Endothelial cell of umbilical vein (primary cell): ENCODE measurements around the gene MPIG6B. TPM values are rescaled to one million over a fixed set of nuclear protein-coding genes. Genes with fewer than 3 reads are reported as not detected.

Experiments used
- BruUV-seq: library from RNA; stranded (reverse); fragments of 400-500 nt; replicated peaks from 2 replicates; lab custom pipeline; 2021; lab: Mats Ljungman, UMichigan
- CTCF ChIA-PET: fragments of 300-600, 350-600 bp; sonication (Branson Sonifier 250); formaldehyde crosslinking; loops from one replicate; lab custom pipeline; 2021; ENCODE audit warnings: antibody characterized with exemption, inconsistent platforms; lab: Charles Lee
- POLR2A ChIA-PET: fragments of 300-600, 350-600 bp; sonication (Branson Sonifier 250); formaldehyde crosslinking; loops from one replicate; lab custom pipeline; 2021; ENCODE audit warnings: antibody characterized with exemption, inconsistent platforms; lab: Charles Lee
- DNase-seq: peaks from one replicate; pipeline ENCODE4 v3.0.0-alpha.2; 2011; ENCODE audit warnings: low read depth, low spot score
- FAIRE-seq: peaks from 2 replicates; lab custom pipeline; 2011; peaks lifted over from hg19 to GRCh38; lab: Jason Lieb, UNC
- H2AFZ ChIP-seq: 2 replicates; pipeline ENCODE4 v1.6.0; 2012; ENCODE audit warnings: low read depth, low read length, control low read depth, inconsistent platforms
- H3K27ac ChIP-seq: 2 replicates; pipeline ENCODE4 v1.5.1; 2011; ENCODE audit warnings: low read depth, mild to moderate bottlenecking, control low read depth, low read length, moderate library complexity; ENCODE audit not compliant: insufficient read depth
- H3K27me3 ChIP-seq, 2 experiments: 2 replicates each; pipeline versions ENCODE4 v1.6.0 to v1.6.1; 2011; ENCODE audit warnings: low read length in 2 of 2, mixed read lengths in 1 of 2; ENCODE audit not compliant: control insufficient read depth in 2 of 2, insufficient read depth in 2 of 2
- H3K36me3 ChIP-seq, 2 experiments: 2 replicates in 1 of 2; 3 replicates in 1 of 2; pipeline ENCODE4 v1.5.1; 2011; ENCODE audit warnings: low read length in 2 of 2, mild to moderate bottlenecking in 1 of 2, moderate library complexity in 1 of 2; ENCODE audit not compliant: control insufficient read depth in 2 of 2, insufficient read depth in 2 of 2; ENCODE audit errors: extremely low read depth in 1 of 2
- H3K4me1 ChIP-seq: 3 replicates; pipeline ENCODE4 v1.5.1; 2011; ENCODE audit warnings: mild to moderate bottlenecking, low read length; ENCODE audit not compliant: control insufficient read depth, insufficient read depth; ENCODE audit errors: extremely low read depth
- H3K4me2 ChIP-seq: 2 replicates; pipeline ENCODE4 v1.6.1; 2011; ENCODE audit warnings: low read length, control low read depth, mixed read lengths; ENCODE audit not compliant: insufficient read depth
- H3K4me3 ChIP-seq, 3 experiments: fragments of 200-600 bp in 1 of 3; sonication (generic), shearing (Covaris generic) in 1 of 3; replicated peaks in 1 of 3; 2 replicates each; pipeline ENCODE4 v1.5.1; 2011 to 2016; ENCODE audit warnings: control low read depth in 3 of 3, low read length in 3 of 3, mild to moderate bottlenecking in 2 of 3, inconsistent platforms in 1 of 3, low read depth in 1 of 3, moderate library complexity in 1 of 3; ENCODE audit not compliant: insufficient read depth in 1 of 3
- H3K79me2 ChIP-seq: 2 replicates; pipeline ENCODE4 v1.6.0; 2012; ENCODE audit warnings: low read length, inconsistent platforms; ENCODE audit not compliant: control insufficient read depth, insufficient read depth
- H3K9ac ChIP-seq: replicated peaks from 2 replicates; pipeline ENCODE3; 2011; ENCODE audit warnings: low read length, control low read depth; ENCODE audit not compliant: insufficient read depth; ENCODE audit errors: extremely low read depth
- H3K9me1 ChIP-seq: replicated peaks from 3 replicates; pipeline ENCODE4 v1.6.0; 2011; ENCODE audit warnings: mild to moderate bottlenecking, low read length; ENCODE audit not compliant: control insufficient read depth, insufficient read depth; ENCODE audit errors: extremely low read depth
- H3K9me3 ChIP-seq: replicated peaks from 2 replicates; pipeline ENCODE4 v1.5.1; 2012; ENCODE audit warnings: low read length, inconsistent platforms; ENCODE audit not compliant: control insufficient read depth, insufficient read depth
- H4K20me1 ChIP-seq: replicated peaks from 2 replicates; pipeline ENCODE3; 2011; ENCODE audit warnings: mild to moderate bottlenecking, low read length; ENCODE audit not compliant: control insufficient read depth, insufficient read depth; ENCODE audit errors: extremely low read depth
- CTCF ChIP-seq, 2 donors: IDR thresholded peaks; 1 replicate in 1 of 2; 2 replicates in 1 of 2; pipeline ENCODE4 v1.5.1; 2011; ENCODE audit warnings: low read length in 2 of 2, mild to moderate bottlenecking in 2 of 2, moderate library complexity in 2 of 2, control low read depth in 1 of 2, inconsistent platforms in 1 of 2, low read depth in 1 of 2; ENCODE audit not compliant: insufficient read depth in 1 of 2; ENCODE audit errors: extremely low read depth in 1 of 2
- FOS ChIP-seq: IDR thresholded peaks from 2 replicates; pipeline ENCODE4 v1.6.1; 2011; ENCODE audit warnings: mild to moderate bottlenecking, low read length, moderate library complexity, borderline replicate concordance; ENCODE audit not compliant: insufficient read depth
- GATA2 ChIP-seq: IDR thresholded peaks from 2 replicates; pipeline ENCODE4 v1.7.0; 2011; ENCODE audit warnings: low read depth, mild to moderate bottlenecking, moderate library complexity, mixed read lengths, low read length; ENCODE audit not compliant: insufficient read length, insufficient read depth
- JUN ChIP-seq: IDR thresholded peaks from 2 replicates; pipeline ENCODE4 v1.6.1; 2011; ENCODE audit warnings: borderline replicate concordance, low read depth; ENCODE audit not compliant: insufficient read length, insufficient read depth
- MYC ChIP-seq: IDR thresholded peaks from one replicate; pipeline ENCODE4 v1.6.1; 2011; ENCODE audit warnings: mild to moderate bottlenecking, low read depth, low read length
- POLR2A ChIP-seq: IDR thresholded peaks from 2 replicates; pipeline ENCODE4 v1.6.1; 2012; ENCODE audit warnings: low read depth, mild to moderate bottlenecking, control low read depth, low read length
- POLR2AphosphoS5 ChIP-seq: IDR thresholded peaks from 2 replicates; pipeline ENCODE4 v1.6.1; 2012; ENCODE audit warnings: low read depth, mild to moderate bottlenecking, control low read depth, low read length, moderate library complexity; ENCODE audit not compliant: insufficient read depth
- dilution Hi-C: fragments of 300-500 bp; cut with MboI; formaldehyde crosslinking; loops from one replicate; pipeline ENCODE4 v1.15.0; 2019; ENCODE audit warnings: low sequenced_read_pairs; ENCODE audit not compliant: extremely low pct_ligation_motif_present
- intact Hi-C: fragments of 100-400 bp; cut with micrococcal nuclease; formaldehyde crosslinking; loops from one replicate; pipeline ENCODE4 v1.10.0; 2022
- polyA plus RNA-seq, 4 experiments: library from polyadenylated mRNA; depleted of rRNA in 3 of 4; stranded (reverse) in 3 of 4; unstranded in 1 of 4; fragments of >200 nt; gene quantifications; 2 replicates each; pipeline versions ENCODE4 v1.2.1 to v1.2.3, GENCODE V29; 2011 to 2012; ENCODE audit warnings: missing spikeins in 1 of 4
- total RNA-seq: library from RNA; stranded (reverse); gene quantifications from 2 replicates; pipeline ENCODE4 v1.2.3, GENCODE V29; 2021

Gene MPIG6B
- total and polyA plus RNA-seq, 2 donors (not counting 3 experiments of a cell fraction or from before 2014, with no cell fraction given), result not detected

GRCh38 chr6:31740397-31741223, 17.4 kb downstream of the MPIG6B start:
- H3K27me3 ChIP-seq, result no peaks in the 10 kb centered on the region
- TF ChIP-seq POLR2A, result peak; percentile 2
- TF ChIP-seq POLR2AphosphoS5, result no peak
- H3K9ac ChIP-seq, result peak overlapping the region; percentile 81
- H3K4me3 ChIP-seq, result peak overlapping the region; percentile 23 to 76 (median 61)
- peaks cover 31% of the 10 kb centered on the region for H3K4me1 ChIP-seq
- ChIA-PET CTCF (interaction anchor here (0.9 to 6.0 kb wide), 7 partner anchors 29 to 103 kb away, joined by 3 to 55 read pairs (median 5); partner anchors contain the start of genes ABHD16A and LY6G5C), POLR2A (interaction anchor here (1.2 to 2.0 kb wide), 2 partner anchors 11 to 37 kb away, joined by 4 to 5 read pairs; partner anchors contain the start of genes ABHD16A and DDAH2)
- dilution Hi-C loops (no loop called here), intact Hi-C loops (loop anchor here (1.0 kb wide), 1 partner anchor 120 kb away; the partner anchor contains the start of gene PRRC2A)
- H2AFZ ChIP-seq, result peak overlapping the region; percentile 35
- H3K27ac ChIP-seq, result peak overlapping the region; percentile 19
- H4K20me1 ChIP-seq, result no peaks in the 10 kb centered on the region
- H3K79me2 ChIP-seq, result peaks cover 16% of the 10 kb centered on the region
- peak overlapping the region; percentile 79 for H3K4me2 ChIP-seq
- DNase-seq (no peak), FAIRE-seq (peak; percentile 67)
- H3K9me3 ChIP-seq, result no peaks in the 10 kb centered on the region
- no peaks in the 10 kb centered on the region for H3K9me1 ChIP-seq
- no peaks in the 10 kb centered on the region for H3K36me3 ChIP-seq
- BruUV-seq, result no TSS peak

- no peak overlapping the region for H3K4me2 ChIP-seq
- H3K36me3 ChIP-seq, result no peaks in the 10 kb centered on the region
- ChIA-PET CTCF (no interaction called here), POLR2A (no interaction called here)
- H3K9me3 ChIP-seq, result no peaks in the 10 kb centered on the region
- no TSS peak for BruUV-seq
- intact Hi-C loops (no loop called here), dilution Hi-C loops (no loop called here)
- H4K20me1 ChIP-seq, result no peaks in the 10 kb centered on the region
- no peak overlapping the region for H3K9ac ChIP-seq
- FAIRE-seq (no peak), DNase-seq (no peak)
- no peaks in the 10 kb centered on the region for H3K9me1 ChIP-seq
- H2AFZ ChIP-seq, result no peak overlapping the region
- no peak overlapping the region for H3K27ac ChIP-seq
- peaks cover 4% of the 10 kb centered on the region for H3K79me2 ChIP-seq
- H3K4me3 ChIP-seq, result no peak overlapping the region
- TF ChIP-seq POLR2AphosphoS5 (no peak), CTCF (IDR thresholded peaks at IDR 0.05; ENCODE audit: extremely low read depth in 1 of 2, insufficient read depth in 1 of 2, low read depth in 1 of 2, low read length in 2 of 2) (no peak), JUN (no peak), POLR2A (no peak), FOS (no peak), GATA2 (no peak), MYC (no peak)
- peaks cover 27% of the 10 kb centered on the region for H3K4me1 ChIP-seq
- H3K27me3 ChIP-seq, result no peaks in the 10 kb centered on the region
These were observed 18.6 kb downstream of the MPIG6B start for GRCh38 chr6:31741815-31742214.
